ENCODE data around the gene DNA2.

The DNA2 gene

DNA sequence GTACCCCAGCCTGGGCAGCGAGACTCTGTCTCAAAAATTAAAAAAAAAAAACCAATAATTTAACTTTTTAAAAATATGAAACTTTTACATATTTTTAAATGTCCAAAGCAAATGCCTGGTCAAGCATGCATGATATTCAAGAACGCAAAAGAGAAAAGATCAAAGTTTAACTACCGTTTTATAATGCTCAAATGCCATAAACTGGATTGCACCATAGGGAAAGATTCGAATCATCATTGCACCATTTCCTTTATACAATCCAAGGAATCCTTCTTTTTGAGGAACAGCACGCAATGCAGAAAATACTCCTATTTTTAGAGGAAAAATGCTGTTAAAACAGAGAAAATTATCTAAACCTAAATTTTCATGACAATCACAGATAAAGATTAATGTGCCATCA, 34.6 kb upstream of the DNA2 start:
- no peak for TF ChIP-seq ISL1 (CRISPR knock-in tag; IDR thresholded peaks at IDR 0.05)
- TF ChIP-seq PPARA (CRISPR knock-in tag; IDR thresholded peaks at IDR 0.05; ENCODE audit: borderline replicate concordance): no peak
- TF ChIP-seq RARB (CRISPR knock-in tag; IDR thresholded peaks at IDR 0.05): no peak
- no peak for TF ChIP-seq ESRRG (CRISPR knock-in tag; IDR thresholded peaks at IDR 0.05)
- no peak for TF ChIP-seq SNAI2 (CRISPR knock-in tag; IDR thresholded peaks at IDR 0.05)
- TF ChIP-seq, protein P1, sequence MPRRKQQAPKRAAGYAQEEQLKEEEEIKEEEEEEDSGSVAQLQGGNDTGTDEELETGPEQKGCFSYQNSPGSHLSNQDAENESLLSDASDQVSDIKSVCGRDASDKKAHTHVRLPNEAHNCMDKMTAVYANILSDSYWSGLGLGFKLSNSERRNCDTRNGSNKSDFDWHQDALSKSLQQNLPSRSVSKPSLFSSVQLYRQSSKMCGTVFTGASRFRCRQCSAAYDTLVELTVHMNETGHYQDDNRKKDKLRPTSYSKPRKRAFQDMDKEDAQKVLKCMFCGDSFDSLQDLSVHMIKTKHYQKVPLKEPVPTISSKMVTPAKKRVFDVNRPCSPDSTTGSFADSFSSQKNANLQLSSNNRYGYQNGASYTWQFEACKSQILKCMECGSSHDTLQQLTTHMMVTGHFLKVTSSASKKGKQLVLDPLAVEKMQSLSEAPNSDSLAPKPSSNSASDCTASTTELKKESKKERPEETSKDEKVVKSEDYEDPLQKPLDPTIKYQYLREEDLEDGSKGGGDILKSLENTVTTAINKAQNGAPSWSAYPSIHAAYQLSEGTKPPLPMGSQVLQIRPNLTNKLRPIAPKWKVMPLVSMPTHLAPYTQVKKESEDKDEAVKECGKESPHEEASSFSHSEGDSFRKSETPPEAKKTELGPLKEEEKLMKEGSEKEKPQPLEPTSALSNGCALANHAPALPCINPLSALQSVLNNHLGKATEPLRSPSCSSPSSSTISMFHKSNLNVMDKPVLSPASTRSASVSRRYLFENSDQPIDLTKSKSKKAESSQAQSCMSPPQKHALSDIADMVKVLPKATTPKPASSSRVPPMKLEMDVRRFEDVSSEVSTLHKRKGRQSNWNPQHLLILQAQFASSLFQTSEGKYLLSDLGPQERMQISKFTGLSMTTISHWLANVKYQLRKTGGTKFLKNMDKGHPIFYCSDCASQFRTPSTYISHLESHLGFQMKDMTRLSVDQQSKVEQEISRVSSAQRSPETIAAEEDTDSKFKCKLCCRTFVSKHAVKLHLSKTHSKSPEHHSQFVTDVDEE (CRISPR knock-in tag; IDR thresholded peaks at IDR 0.05): no peak
- TF ChIP-seq, protein P2, sequence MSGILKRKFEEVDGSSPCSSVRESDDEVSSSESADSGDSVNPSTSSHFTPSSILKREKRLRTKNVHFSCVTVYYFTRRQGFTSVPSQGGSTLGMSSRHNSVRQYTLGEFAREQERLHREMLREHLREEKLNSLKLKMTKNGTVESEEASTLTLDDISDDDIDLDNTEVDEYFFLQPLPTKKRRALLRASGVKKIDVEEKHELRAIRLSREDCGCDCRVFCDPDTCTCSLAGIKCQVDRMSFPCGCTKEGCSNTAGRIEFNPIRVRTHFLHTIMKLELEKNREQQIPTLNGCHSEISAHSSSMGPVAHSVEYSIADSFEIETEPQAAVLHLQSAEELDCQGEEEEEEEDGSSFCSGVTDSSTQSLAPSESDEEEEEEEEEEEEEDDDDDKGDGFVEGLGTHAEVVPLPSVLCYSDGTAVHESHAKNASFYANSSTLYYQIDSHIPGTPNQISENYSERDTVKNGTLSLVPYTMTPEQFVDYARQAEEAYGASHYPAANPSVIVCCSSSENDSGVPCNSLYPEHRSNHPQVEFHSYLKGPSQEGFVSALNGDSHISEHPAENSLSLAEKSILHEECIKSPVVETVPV (CRISPR knock-in tag; IDR thresholded peaks at IDR 0.05): no peak
- TF ChIP-seq TCF4 (CRISPR knock-in tag; IDR thresholded peaks at IDR 0.05; ENCODE audit: borderline replicate concordance): no peak
- no peak for TF ChIP-seq GLIS3 (CRISPR knock-in tag; IDR thresholded peaks at IDR 0.05)
- TF ChIP-seq ZFP3 (CRISPR knock-in tag; IDR thresholded peaks at IDR 0.05): no peak
- TF ChIP-seq ZNF70 (CRISPR knock-in tag; IDR thresholded peaks at IDR 0.05): no peak
- no peak for ATAC-seq

DNA sequence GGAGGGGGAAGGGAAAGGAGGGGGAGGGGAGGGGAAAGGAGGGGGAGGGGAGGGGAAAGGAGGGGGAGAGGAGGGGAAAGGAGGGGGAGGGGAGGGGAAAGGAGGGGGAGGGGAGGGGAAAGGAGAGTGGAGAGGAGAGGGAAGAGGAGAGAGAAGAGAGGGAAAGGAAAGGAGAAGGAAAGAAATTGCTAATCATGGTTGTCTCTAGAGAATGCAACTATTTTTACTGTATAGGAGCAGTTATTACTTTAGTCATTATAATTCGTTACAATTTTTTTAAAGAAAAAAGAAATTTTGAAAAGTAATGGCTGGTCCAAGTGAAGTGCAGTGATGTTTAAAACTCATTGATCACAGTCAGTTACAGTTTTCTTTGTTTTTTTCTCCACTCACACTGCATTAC, 31.1 kb upstream of the DNA2 start:
- no peak for ATAC-seq

DNA sequence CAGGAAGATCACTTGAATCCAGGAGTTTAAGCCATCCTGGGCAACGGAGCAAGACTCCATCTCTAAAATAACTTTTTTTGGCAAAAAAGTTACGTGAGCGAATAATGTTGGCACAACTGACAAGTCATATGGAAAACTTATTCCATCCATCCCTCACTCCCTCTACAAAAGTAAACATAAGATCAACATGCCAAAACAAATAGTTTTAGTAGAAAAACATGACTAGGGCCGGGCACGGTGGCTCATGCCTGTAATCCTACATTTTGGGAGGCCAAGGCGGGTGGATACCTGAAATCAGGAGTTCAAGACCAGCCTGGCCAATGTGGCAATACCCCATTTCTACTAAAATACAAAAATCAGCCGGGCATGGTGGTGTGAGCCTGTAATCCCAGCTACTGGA, 29.9 kb upstream of the DNA2 start:
- ATAC-seq: no peak
- TF ChIP-seq TOX (CRISPR knock-in tag; IDR thresholded peaks at IDR 0.05; ENCODE audit: borderline replicate concordance) (no peak), TCF4 (CRISPR knock-in tag; IDR thresholded peaks at IDR 0.05; ENCODE audit: borderline replicate concordance) (no peak), ISL1 (CRISPR knock-in tag; IDR thresholded peaks at IDR 0.05) (no peak), SNAI2 (CRISPR knock-in tag; IDR thresholded peaks at IDR 0.05) (no peak), ZNF8 (CRISPR knock-in tag; IDR thresholded peaks at IDR 0.05) (no peak), PPARA (CRISPR knock-in tag; IDR thresholded peaks at IDR 0.05; ENCODE audit: borderline replicate concordance) (no peak)
- TF ChIP-seq, protein P3, sequence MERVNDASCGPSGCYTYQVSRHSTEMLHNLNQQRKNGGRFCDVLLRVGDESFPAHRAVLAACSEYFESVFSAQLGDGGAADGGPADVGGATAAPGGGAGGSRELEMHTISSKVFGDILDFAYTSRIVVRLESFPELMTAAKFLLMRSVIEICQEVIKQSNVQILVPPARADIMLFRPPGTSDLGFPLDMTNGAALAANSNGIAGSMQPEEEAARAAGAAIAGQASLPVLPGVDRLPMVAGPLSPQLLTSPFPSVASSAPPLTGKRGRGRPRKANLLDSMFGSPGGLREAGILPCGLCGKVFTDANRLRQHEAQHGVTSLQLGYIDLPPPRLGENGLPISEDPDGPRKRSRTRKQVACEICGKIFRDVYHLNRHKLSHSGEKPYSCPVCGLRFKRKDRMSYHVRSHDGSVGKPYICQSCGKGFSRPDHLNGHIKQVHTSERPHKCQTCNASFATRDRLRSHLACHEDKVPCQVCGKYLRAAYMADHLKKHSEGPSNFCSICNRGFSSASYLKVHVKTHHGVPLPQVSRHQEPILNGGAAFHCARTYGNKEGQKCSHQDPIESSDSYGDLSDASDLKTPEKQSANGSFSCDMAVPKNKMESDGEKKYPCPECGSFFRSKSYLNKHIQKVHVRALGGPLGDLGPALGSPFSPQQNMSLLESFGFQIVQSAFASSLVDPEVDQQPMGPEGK (CRISPR knock-in tag; IDR thresholded peaks at IDR 0.05; ENCODE audit: borderline replicate concordance): no peak
- TF ChIP-seq, protein P1 (CRISPR knock-in tag; IDR thresholded peaks at IDR 0.05): no peak

More for the DNA sequence above, 31.1 kb upstream of the DNA2 start:
- TF ChIP-seq ZNF8 (CRISPR knock-in tag; IDR thresholded peaks at IDR 0.05): no peak

DNA sequence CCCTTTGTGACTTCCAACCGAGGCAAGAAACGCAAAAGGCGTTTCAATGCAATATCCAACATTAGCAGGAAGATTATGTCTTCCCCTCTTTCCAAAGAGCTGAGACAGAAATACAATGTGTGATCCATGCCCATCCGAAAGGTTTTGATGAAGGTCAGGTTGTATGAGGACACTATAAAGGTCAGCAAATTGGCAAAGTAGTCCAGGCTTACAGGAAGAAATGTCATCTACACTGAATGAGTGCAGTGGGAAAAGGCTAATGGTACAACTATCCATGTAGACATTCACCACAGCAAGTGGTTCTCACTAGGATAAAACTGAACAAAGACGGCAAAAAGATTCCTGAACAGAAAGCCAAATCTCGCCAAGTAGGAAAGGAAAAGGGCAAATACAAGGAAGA, 27.8 kb upstream of the DNA2 start:
- no peak for ATAC-seq
- TF ChIP-seq, protein P4, sequence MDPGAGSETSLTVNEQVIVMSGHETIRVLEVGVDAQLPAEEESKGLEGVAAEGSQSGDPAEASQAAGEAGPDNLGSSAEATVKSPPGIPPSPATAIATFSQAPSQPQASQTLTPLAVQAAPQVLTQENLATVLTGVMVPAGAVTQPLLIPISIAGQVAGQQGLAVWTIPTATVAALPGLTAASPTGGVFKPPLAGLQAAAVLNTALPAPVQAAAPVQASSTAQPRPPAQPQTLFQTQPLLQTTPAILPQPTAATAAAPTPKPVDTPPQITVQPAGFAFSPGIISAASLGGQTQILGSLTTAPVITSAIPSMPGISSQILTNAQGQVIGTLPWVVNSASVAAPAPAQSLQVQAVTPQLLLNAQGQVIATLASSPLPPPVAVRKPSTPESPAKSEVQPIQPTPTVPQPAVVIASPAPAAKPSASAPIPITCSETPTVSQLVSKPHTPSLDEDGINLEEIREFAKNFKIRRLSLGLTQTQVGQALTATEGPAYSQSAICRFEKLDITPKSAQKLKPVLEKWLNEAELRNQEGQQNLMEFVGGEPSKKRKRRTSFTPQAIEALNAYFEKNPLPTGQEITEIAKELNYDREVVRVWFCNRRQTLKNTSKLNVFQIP (CRISPR knock-in tag; IDR thresholded peaks at IDR 0.05; ENCODE audit: borderline replicate concordance, low read depth): no peak
- no peak for TF ChIP-seq GLIS3 (CRISPR knock-in tag; IDR thresholded peaks at IDR 0.05)
- no peak for TF ChIP-seq TCF4 (CRISPR knock-in tag; IDR thresholded peaks at IDR 0.05; ENCODE audit: borderline replicate concordance)
- no peak for TF ChIP-seq ZFP30 (CRISPR knock-in tag; IDR thresholded peaks at IDR 0.05)
- TF ChIP-seq PPARA (CRISPR knock-in tag; IDR thresholded peaks at IDR 0.05; ENCODE audit: borderline replicate concordance): no peak
- no peak for TF ChIP-seq OSR1 (CRISPR knock-in tag; IDR thresholded peaks at IDR 0.05)
- TF ChIP-seq, protein P5, sequence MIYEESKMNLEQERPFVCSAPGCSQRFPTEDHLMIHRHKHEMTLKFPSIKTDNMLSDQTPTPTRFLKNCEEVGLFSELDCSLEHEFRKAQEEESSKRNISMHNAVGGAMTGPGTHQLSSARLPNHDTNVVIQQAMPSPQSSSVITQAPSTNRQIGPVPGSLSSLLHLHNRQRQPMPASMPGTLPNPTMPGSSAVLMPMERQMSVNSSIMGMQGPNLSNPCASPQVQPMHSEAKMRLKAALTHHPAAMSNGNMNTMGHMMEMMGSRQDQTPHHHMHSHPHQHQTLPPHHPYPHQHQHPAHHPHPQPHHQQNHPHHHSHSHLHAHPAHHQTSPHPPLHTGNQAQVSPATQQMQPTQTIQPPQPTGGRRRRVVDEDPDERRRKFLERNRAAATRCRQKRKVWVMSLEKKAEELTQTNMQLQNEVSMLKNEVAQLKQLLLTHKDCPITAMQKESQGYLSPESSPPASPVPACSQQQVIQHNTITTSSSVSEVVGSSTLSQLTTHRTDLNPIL (CRISPR knock-in tag; IDR thresholded peaks at IDR 0.05; ENCODE audit: low read depth): no peak
- TF ChIP-seq, protein P3 (CRISPR knock-in tag; IDR thresholded peaks at IDR 0.05; ENCODE audit: borderline replicate concordance): no peak
- no peak for TF ChIP-seq ISL1 (CRISPR knock-in tag; IDR thresholded peaks at IDR 0.05)
- no peak for TF ChIP-seq ZNF565 (CRISPR knock-in tag; conservative IDR thresholded peaks at IDR 0.05; ENCODE audit: low read depth)
- TF ChIP-seq ZFP3 (CRISPR knock-in tag; IDR thresholded peaks at IDR 0.05): no peak
- TF ChIP-seq BACH2 (CRISPR knock-in tag; IDR thresholded peaks at IDR 0.05; ENCODE audit: borderline replicate concordance): no peak
- no peak for TF ChIP-seq ARNTL (CRISPR knock-in tag; IDR thresholded peaks at IDR 0.05; ENCODE audit: borderline replicate concordance, low read depth)
- no peak for TF ChIP-seq TOX (CRISPR knock-in tag; IDR thresholded peaks at IDR 0.05; ENCODE audit: borderline replicate concordance)
